Psoas muscle (tissue), 8 donors: ENCODE results near the gene BRAF. TPM values are rescaled to one million over a fixed set of nuclear protein-coding genes. Genes with fewer than 3 reads are reported as not detected.

Source experiments
- ATAC-seq, 4 donors: fragments of 200-7000 bp; cut with Tn5 transposase; one replicate each; pipeline ENCODE4 v1.9.1; 2020; ENCODE audit warnings: moderate library complexity in 3 of 4, mild to moderate bottlenecking in 2 of 4
- DNase-seq, 2 donors: peaks; one replicate each; pipeline ENCODE4 v3.0.0-alpha.2; 2020
- H3K27ac ChIP-seq: fragments of 200-600 bp; one replicate; pipeline ENCODE4 v1.8.0; 2022
- H3K27me3 ChIP-seq, 3 donors: fragments of 200-600 bp in 1 of 3; one replicate each; pipeline versions ENCODE4 v1.6.1 to v1.8.0; 2013 to 2022; ENCODE audit warnings: low read length in 2 of 3, mild to moderate bottlenecking in 2 of 3, moderate library complexity in 1 of 3; ENCODE audit not compliant: insufficient read depth in 3 of 3
- H3K36me3 ChIP-seq, 2 donors: fragments of 200-600 bp in 1 of 2; one replicate each; pipeline versions ENCODE4 v1.6.1 to v1.8.0; 2013 to 2022; ENCODE audit warnings: low read depth in 1 of 2, mild to moderate bottlenecking in 1 of 2, moderate library complexity in 1 of 2; ENCODE audit not compliant: insufficient read depth in 1 of 2
- H3K4me1 ChIP-seq: fragments of 200-600 bp; one replicate; pipeline ENCODE4 v1.8.0; 2022
- H3K4me3 ChIP-seq: fragments of 200-600 bp; one replicate; pipeline ENCODE4 v1.8.0; 2022; ENCODE audit warnings: mild to moderate bottlenecking
- H3K9me3 ChIP-seq: fragments of 200-600 bp; one replicate; pipeline ENCODE4 v1.8.0; 2022
- WGBS, 3 donors: extraction: QIAGEN DNeasy Blood & Tissue Kit; methylation state at CpG; one replicate each; pipeline versions ENCODE4 v1.1.6 to v1.1.7; 2013; 5-methylcytosine and 5-hydroxymethylcytosine counted together
- intact Hi-C, 2 donors: fragments of 100-400 bp; cut with DNase I; formaldehyde crosslinking; loops; one replicate each; pipeline versions ENCODE4 v1.11.0 to v1.14.2; 2022
- long read RNA-seq, 2 donors: library from polyadenylated mRNA; unstranded; transcript quantifications; one replicate each; pipeline ENCODE4 v2.0.0, GENCODE V29; 2021
- polyA plus RNA-seq, 3 donors: library from polyadenylated mRNA; stranded (reverse); fragments of 200-250 nt; gene quantifications; one replicate each; pipeline ENCODE4 v1.2.3, GENCODE V29; 2013
- total RNA-seq, 4 donors: library from RNA; stranded (reverse); fragmentation: NEBNext Ultra II Directional in 2 of 4; extraction: Animal tissue kit (Norgen Biotek cat#: 25700) in 2 of 4; gene quantifications; one replicate each; pipeline versions ENCODE4 v1.2.1 to v1.2.4, GENCODE V29; 2021 to 2023
- TF ChIP-seq, protein P1 (sequence below): fragments of 200-600 bp; IDR thresholded peaks from one replicate; pipeline ENCODE4 v1.8.0; 2022; ENCODE audit warnings: antibody characterized with exemption
- donor health status: healthy with polysubstance abuse.
- donor health status: DM: no; HTN: no; CAD: no; lungs with moderate emphysema.
- donor health status: Bipolar disorder and iron deficiency.
- donor health status: healthy.
- donor health status: DM: yes; HTN: yes; CAD: no.
- donor health status: DM: no; HTN: no; CAD: no.
- donor health status: DM: no; HTN: no; CAD: no.
- donor health status: DM: yes; HTN: yes; CAD: no.

BRAF gene
- 10 to 100 TPM; 16.8 to 22.6 (median 19.0) TPM for total RNA-seq
- 1 to 10 TPM; 5.0 to 7.9 (median 5.3) TPM for polyA plus RNA-seq
- long read RNA-seq, donor 1, full-length matches to known transcripts, result 2 of 5 reads
- long read RNA-seq, donor 1, partial matches to known transcripts, result 1 of 5 reads
- long read RNA-seq, donor 1, other reads (novel, unspliced or antisense), result 2 of 5 reads
- long read RNA-seq, donor 2, full-length matches to known transcripts, result 6 of 9 reads
- long read RNA-seq, donor 2, partial matches to known transcripts, result 1 of 9 reads
- long read RNA-seq, donor 2, other reads (novel, unspliced or antisense), result 2 of 9 reads

DNA sequence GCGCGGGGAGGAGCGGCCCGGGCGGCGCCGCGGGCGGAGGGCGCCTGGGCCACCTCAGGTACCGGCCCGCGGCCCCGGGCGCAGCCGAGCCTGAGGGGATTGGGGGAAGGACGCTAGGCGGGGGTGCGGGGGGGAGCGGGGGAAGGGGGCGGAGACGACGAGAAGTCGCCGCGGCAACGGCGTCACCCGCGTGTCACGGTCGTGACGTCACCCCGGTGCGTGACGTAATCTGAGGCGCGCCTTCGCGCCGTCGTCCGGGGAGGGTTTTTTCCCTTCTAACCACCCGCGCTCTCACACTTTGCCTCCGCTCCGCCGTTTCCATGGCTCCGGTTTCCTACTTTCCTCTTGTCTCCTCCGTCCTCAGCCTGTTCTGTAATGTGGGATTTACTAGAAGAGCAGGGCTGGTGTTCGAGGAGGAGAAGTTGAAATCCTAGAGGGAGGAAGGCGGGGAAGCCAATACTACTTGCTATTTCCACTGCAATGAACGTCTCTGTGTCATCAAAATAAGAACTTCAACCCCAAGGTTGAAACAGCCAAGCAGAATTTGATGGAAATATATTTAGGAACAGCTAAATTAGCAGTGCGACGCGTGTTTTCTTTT, at the start of gene BRAF:
Gene BRAF (minus strand): TSS at position 109 of the 601 bp plus-strand sequence. CDS start 226 bp downstream, outside the sequence.
- intact Hi-C loops, result loop anchor here (5.0 to 10.0 kb wide), 2 partner anchors 118 to 230 kb away; partner anchors contain the start of gene NDUFB2 (in 1 of the 2)
- Histone ChIP-seq H3K4me1 (peaks cover 31% of the 10 kb centered on the region), H3K27ac (peak within 1 kb of the TSS; percentile 98), H3K36me3 (no peaks in the 10 kb centered on the region), H3K9me3 (no peaks in the 10 kb centered on the region), H3K4me3 (peak within 1 kb of the TSS; percentile 84), H3K27me3 (no peaks in the 10 kb centered on the region)
- ATAC-seq, result peak; percentile 85 to 92 (median 88)
- TF ChIP-seq, protein P1, sequence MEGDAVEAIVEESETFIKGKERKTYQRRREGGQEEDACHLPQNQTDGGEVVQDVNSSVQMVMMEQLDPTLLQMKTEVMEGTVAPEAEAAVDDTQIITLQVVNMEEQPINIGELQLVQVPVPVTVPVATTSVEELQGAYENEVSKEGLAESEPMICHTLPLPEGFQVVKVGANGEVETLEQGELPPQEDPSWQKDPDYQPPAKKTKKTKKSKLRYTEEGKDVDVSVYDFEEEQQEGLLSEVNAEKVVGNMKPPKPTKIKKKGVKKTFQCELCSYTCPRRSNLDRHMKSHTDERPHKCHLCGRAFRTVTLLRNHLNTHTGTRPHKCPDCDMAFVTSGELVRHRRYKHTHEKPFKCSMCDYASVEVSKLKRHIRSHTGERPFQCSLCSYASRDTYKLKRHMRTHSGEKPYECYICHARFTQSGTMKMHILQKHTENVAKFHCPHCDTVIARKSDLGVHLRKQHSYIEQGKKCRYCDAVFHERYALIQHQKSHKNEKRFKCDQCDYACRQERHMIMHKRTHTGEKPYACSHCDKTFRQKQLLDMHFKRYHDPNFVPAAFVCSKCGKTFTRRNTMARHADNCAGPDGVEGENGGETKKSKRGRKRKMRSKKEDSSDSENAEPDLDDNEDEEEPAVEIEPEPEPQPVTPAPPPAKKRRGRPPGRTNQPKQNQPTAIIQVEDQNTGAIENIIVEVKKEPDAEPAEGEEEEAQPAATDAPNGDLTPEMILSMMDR, result no peak
- WGBS, 3 donors, result 1 to 3% (median 2%) methylated on average over 36 to 56 of the region's 56 CpGs
- peak; percentile 90 to 96 for DNase-seq

DNA sequence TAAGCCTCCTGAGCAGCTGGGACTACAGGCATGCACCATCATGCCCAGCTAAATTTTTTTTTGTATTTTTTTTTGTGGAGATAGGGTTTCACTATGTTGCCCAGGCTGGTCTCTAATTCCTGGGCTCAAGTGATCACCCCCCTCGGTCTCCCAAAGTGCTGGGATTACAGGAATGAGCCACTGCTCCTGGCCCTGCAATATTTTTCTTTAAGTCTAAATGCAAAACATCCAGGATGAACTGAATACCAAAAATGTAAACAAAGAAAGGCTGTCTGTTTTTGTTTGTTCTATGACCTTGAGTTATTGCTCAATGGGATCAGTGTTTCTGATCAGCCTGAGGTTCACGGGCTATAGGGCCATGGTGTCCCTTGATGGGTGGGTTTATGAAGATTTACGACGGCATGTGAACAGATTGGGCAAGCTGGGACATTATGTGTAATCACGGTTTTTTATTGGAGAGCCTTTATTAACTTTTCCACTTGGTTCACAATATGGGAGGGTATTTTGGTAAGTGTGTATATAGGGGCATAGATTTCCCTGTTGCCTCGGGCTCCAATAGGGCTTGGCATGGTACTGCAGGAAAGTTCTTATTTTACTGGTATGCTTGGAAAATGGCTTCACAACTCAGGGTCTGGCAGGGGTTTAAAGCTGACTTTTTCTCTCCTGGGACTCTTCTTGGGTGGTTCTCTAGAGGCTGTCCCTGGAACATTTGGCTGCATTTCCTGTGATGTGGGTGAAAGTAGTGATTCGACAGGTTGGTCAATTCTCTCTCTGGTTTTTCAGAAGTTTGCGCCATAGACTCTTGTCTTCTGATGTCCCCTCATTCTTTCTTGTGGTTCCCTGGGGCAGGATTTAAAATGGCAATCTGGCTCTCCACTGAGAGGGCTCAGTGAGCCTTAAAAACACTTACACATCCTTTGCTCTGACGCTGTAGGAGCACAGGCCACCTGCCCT, 48.4 kb upstream of the BRAF start:
- Histone ChIP-seq H3K36me3 (no peaks in the 10 kb centered on the region), H3K27me3 (no peaks in the 10 kb centered on the region), H3K9me3 (no peaks in the 10 kb centered on the region), H3K4me1 (no peaks in the 10 kb centered on the region), H3K4me3 (no peak overlapping the region), H3K27ac (no peak overlapping the region)
- WGBS, 3 donors, result 61 to 68% (median 66%) methylated on average over 9 of the region's 9 CpGs
- ATAC-seq, result no peak
- TF ChIP-seq, protein P1, result no peak
- no peak for DNase-seq
- intact Hi-C loops, result no loop called here

DNA sequence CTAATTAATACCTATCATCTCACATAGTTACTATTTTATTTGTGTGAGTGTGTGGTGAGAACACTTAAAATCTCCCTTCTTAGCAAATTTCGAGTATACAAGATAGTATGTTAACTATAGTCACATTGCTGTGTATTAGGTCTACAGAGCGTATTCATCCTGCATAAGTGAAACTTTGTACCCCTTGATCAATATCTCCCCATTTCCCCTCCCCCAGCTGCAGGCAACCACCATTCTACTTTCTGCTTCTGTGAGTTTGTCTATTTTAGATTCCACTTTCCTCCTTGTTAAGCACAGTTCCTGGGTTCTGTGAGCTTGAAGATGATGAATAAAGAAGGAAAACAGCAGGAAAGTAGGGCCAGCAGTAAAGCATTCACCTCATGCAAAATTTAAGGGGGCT, 47.6 kb upstream of the BRAF start:
- WGBS, 3 donors, result 69 to 83% (median 80%) methylated on average over 2 of the region's 2 CpGs

DNA sequence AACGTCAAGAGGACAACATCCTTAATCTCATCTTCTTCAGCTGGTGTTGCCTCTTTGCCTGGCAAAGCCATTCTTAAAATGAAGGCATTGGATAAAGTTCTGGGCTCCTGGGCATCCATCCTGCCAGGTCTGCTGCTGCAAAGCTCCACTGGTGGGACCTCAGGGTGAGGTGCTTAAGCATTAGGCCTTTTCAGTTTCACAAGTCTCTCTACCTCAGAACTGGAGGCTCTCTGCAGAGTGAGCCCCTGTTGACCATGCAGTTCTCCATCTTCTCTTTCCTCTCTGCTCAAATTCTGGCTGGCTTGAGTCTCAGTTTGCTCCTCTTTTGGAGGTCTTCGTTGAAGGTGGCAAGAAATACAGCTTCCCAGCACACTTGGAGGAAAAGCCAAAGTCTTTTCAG, 42.7 kb upstream of the BRAF start:
- TF ChIP-seq, protein P1, result no peak
- H3K27ac ChIP-seq, result no peak overlapping the region
- intact Hi-C loops, result no loop called here
- no peaks in the 10 kb centered on the region for H3K27me3 ChIP-seq
- WGBS, 3 donors, result 44 to 51% (median 49%) methylated on average over 2 of the region's 2 CpGs
- no peak for ATAC-seq
- H3K9me3 ChIP-seq, result no peaks in the 10 kb centered on the region
- no peak for DNase-seq
- no peaks in the 10 kb centered on the region for H3K36me3 ChIP-seq
- H3K4me1 ChIP-seq, result no peaks in the 10 kb centered on the region
- no peak overlapping the region for H3K4me3 ChIP-seq

More for the DNA sequence above, 47.6 kb upstream of the BRAF start:
- Histone ChIP-seq H3K9me3 (no peaks in the 10 kb centered on the region), H3K4me3 (no peak overlapping the region), H3K27ac (no peak overlapping the region), H3K4me1 (no peaks in the 10 kb centered on the region), H3K36me3 (no peaks in the 10 kb centered on the region), H3K27me3 (no peaks in the 10 kb centered on the region)
- DNase-seq (no peak), ATAC-seq (no peak)
- TF ChIP-seq, protein P1, result no peak
- intact Hi-C loops, result no loop called here
